B cell (primary cell): ENCODE data around the gene COX6B1. TPM values are rescaled to one million over a fixed set of nuclear protein-coding genes. Genes with fewer than 3 reads are reported as not detected.
A peak's percentile ranks its signal among the peaks of the same experiment; 100 is the strongest.

Source experiments
- ATAC-seq: fragments of 200-7000 bp; cut with Tn5 transposase; one replicate; pipeline ENCODE4 v1.10.0; 2021; ENCODE audit warnings: low read depth, mild to moderate bottlenecking, moderate number of reproducible peaks, moderate library complexity
- CTCF ChIA-PET: fragments of 350-600 bp; sonication (Branson Sonifier 250); formaldehyde crosslinking; loops from one replicate; lab custom pipeline; 2021; ENCODE audit warnings: antibody characterized with exemption, inconsistent platforms; lab: Charles Lee
- POLR2A ChIA-PET: fragments of 350-600 bp; sonication (Branson Sonifier 250); formaldehyde crosslinking; loops from one replicate; lab custom pipeline; 2021; ENCODE audit warnings: antibody characterized with exemption; lab: Charles Lee
- DNase-seq: peaks from one replicate; pipeline ENCODE4 v3.0.0; 2013
- H2AFZ ChIP-seq: 2 replicates; pipeline ENCODE4 v1.6.1; 2012; ENCODE audit warnings: mild to moderate bottlenecking, low read depth, low read length; ENCODE audit not compliant: insufficient read depth, poor library complexity, severe bottlenecking
- H3K27ac ChIP-seq, 2 donors: 1 replicate in 1 of 2; 2 replicates in 1 of 2; pipeline ENCODE4 v1.5.1; 2012 to 2013; ENCODE audit warnings: low read length in 2 of 2, mild to moderate bottlenecking in 2 of 2, moderate library complexity in 1 of 2
- H3K27me3 ChIP-seq, 4 experiments: fragments of 200-600 bp in 1 of 4; sonication (generic) in 1 of 4; replicated peaks in 1 of 4; 1 replicate in 2 of 4; 2 replicates in 2 of 4; pipeline versions ENCODE4 v1.6.1 to v1.7.0; 2013 to 2016; ENCODE audit warnings: low read length in 3 of 4, mild to moderate bottlenecking in 2 of 4, mixed read lengths in 1 of 4, moderate library complexity in 1 of 4; ENCODE audit not compliant: insufficient read depth in 4 of 4, control insufficient read depth in 3 of 4; ENCODE audit errors: control extremely low read depth in 1 of 4
- H3K36me3 ChIP-seq, 2 experiments: replicated peaks in 1 of 2; 1 replicate in 1 of 2; 2 replicates in 1 of 2; pipeline versions ENCODE4 v1.6.1 to v1.7.1; 2013; ENCODE audit warnings: low read length in 1 of 2; ENCODE audit not compliant: insufficient read depth in 2 of 2, control insufficient read depth in 1 of 2; ENCODE audit errors: control extremely low read depth in 1 of 2, extremely low read depth in 1 of 2
- H3K4me1 ChIP-seq, 2 donors: fragments of 200-600 bp in 1 of 2; sonication (generic) in 1 of 2; 1 replicate in 1 of 2; 2 replicates in 1 of 2; pipeline versions ENCODE4 v1.5.1 to v1.6.1; 2013 to 2017; ENCODE audit warnings: low read length in 2 of 2; ENCODE audit not compliant: control insufficient read depth in 2 of 2, insufficient read depth in 2 of 2
- H3K4me2 ChIP-seq: replicated peaks from 2 replicates; pipeline ENCODE3; 2012; ENCODE audit warnings: mild to moderate bottlenecking, low read depth, low read length; ENCODE audit not compliant: poor library complexity, severe bottlenecking
- H3K4me3 ChIP-seq, 5 experiments: fragments of 200-600 bp in 1 of 5; sonication (generic) in 1 of 5; 1 replicate in 3 of 5; 2 replicates in 2 of 5; pipeline versions ENCODE4 v1.5.1 to v1.7.0; 2011 to 2016; ENCODE audit warnings: low read length in 4 of 5, mild to moderate bottlenecking in 4 of 5, low read depth in 2 of 5, control low read depth in 1 of 5, moderate library complexity in 1 of 5; ENCODE audit not compliant: insufficient read depth in 1 of 5; ENCODE audit errors: control extremely low read depth in 1 of 5, extremely low read depth in 1 of 5
- H3K79me2 ChIP-seq: fragments of 200-600 bp; sonication (generic); one replicate; pipeline ENCODE4 v1.6.0; 2016; ENCODE audit warnings: low read length; ENCODE audit not compliant: control insufficient read depth, insufficient read depth
- H3K9ac ChIP-seq: fragments of 200-600 bp; sonication (generic); 2 replicates; pipeline ENCODE4 v1.6.1; 2017; ENCODE audit warnings: mild to moderate bottlenecking, low read length, moderate library complexity
- H3K9me3 ChIP-seq, 3 donors: one replicate each; pipeline versions ENCODE4 v1.6.1 to v1.7.1; 2013; ENCODE audit warnings: low read length in 2 of 3; ENCODE audit not compliant: control insufficient read depth in 2 of 3, insufficient read depth in 1 of 3; ENCODE audit errors: control extremely low read depth in 1 of 3
- H4K20me1 ChIP-seq: 2 replicates; pipeline ENCODE4 v1.6.0; 2012; ENCODE audit warnings: mild to moderate bottlenecking, low read length; ENCODE audit not compliant: insufficient read depth, control insufficient read depth, poor library complexity, severe bottlenecking
- H3K27ac Mint-ChIP-seq: one replicate; pipeline ENCODE4 v1.8.0; 2021; ENCODE audit warnings: mixed read lengths
- H3K27me3 Mint-ChIP-seq: one replicate; pipeline ENCODE4 v1.8.0; 2021; ENCODE audit warnings: mixed read lengths
- H3K4me1 Mint-ChIP-seq: one replicate; pipeline ENCODE4 v1.8.0; 2021; ENCODE audit warnings: mixed read lengths
- H3K4me3 Mint-ChIP-seq: one replicate; pipeline ENCODE4 v1.8.0; 2021; ENCODE audit warnings: mixed read lengths
- H3K9me3 Mint-ChIP-seq: one replicate; pipeline ENCODE4 v1.8.0; 2022; ENCODE audit warnings: mixed read lengths; ENCODE audit not compliant: insufficient read depth
- CTCF ChIP-seq: fragments of 200-600 bp; IDR thresholded peaks from one replicate; pipeline ENCODE4 v1.8.0; 2022; ENCODE audit warnings: antibody characterized with exemption, mild to moderate bottlenecking
- EZH2 ChIP-seq: IDR thresholded peaks from 2 replicates; pipeline ENCODE4 v1.6.1; 2012; ENCODE audit warnings: borderline replicate concordance, low read depth, mild to moderate bottlenecking, moderate library complexity, low read length; ENCODE audit not compliant: insufficient read depth, poor library complexity, severe bottlenecking
- WGBS: methylation state at CpG from one replicate; pipeline ENCODE4 v1.1.5; 2013; ENCODE audit warnings: missing lambda C conversion rate; ENCODE audit not compliant: insufficient coverage; 5-methylcytosine and 5-hydroxymethylcytosine counted together
- intact Hi-C: fragments of 100-400 bp; cut with micrococcal nuclease; formaldehyde crosslinking; loops from one replicate; pipeline ENCODE4 v1.10.0; 2022
- polyA plus RNA-seq: library from polyadenylated mRNA; depleted of rRNA; stranded (reverse); fragments of >200 nt; gene quantifications from 2 replicates; pipeline ENCODE4 v1.2.3, GENCODE V29; 2012
- total RNA-seq, 2 donors: library from RNA; stranded (reverse); fragments of 120-200 nt in 1 of 2; gene quantifications; 1 replicate in 1 of 2; 2 replicates in 1 of 2; pipeline versions ENCODE4 v1.2.3 to v1.2.4, GENCODE V29; 2013 to 2022

Gene COX6B1
- total and polyA plus RNA-seq, 2 donors (not counting 1 experiment from before 2014, with no cell fraction given): 215 to 387 TPM

GRCh38 chr19:35702223-35703012 is 54.3 kb downstream of the COX6B1 start:
- Histone ChIP-seq H3K79me2 (no peaks in the 10 kb centered on the region), H3K27ac (peak overlapping the region; percentile 59 to 74), H3K9ac (peak overlapping the region; percentile 87), H3K4me1 (peaks cover 0 to 19% of the 10 kb centered on the region in 2 donors), H2AFZ (peak overlapping the region; percentile 99), H4K20me1 (no peaks in the 10 kb centered on the region), H3K4me3 (peak overlapping the region in 4 of 5 experiments; percentile 61 to 86 (median 74)), H3K4me2 (peak overlapping the region; percentile 93), H3K27me3 (no peaks in the 10 kb centered on the region), H3K36me3 (no peaks in the 10 kb centered on the region), H3K9me3 (no peaks in the 10 kb centered on the region)
- H3K4me3 Mint-ChIP-seq: peak overlapping the region; percentile 98
- ChIA-PET CTCF (interaction anchor here (0.6 to 2.4 kb wide), 12 partner anchors 8 to 333 kb away, joined by 3 to 40 read pairs (median 4); partner anchors contain the start of genes COX6B1, IGFLR1, LIN37 and PSENEN), POLR2A (interaction anchor here (0.6 to 3.3 kb wide), 8 partner anchors 10 to 197 kb away, joined by 3 to 53 read pairs (median 6); partner anchors contain the start of genes COX6B1, IGFLR1, NFKBID and PSENEN)
- ATAC-seq (peak; percentile 99), DNase-seq (peak; percentile 96)
- H3K9me3 Mint-ChIP-seq: no peaks in the 10 kb centered on the region
- intact Hi-C loops: loop anchor here (1.0 to 5.0 kb wide), 8 partner anchors 9 to 352 kb away; partner anchors contain the start of genes COX6B1, HAUS5, LIN37 and THAP8
- H3K27me3 Mint-ChIP-seq: no peaks in the 10 kb centered on the region
- peak overlapping the region; percentile 98 for H3K27ac Mint-ChIP-seq
- WGBS: 1% methylated on average over 50 of the region's 50 CpGs
- peaks cover 8% of the 10 kb centered on the region for H3K4me1 Mint-ChIP-seq
- TF ChIP-seq CTCF (no peak), EZH2 (no peak)
